DOHH2 (cell line): ENCODE data around the gene C13orf46.

Experiments
- EZH2phosphoT487 ChIP-seq: fragments of 200-600 bp; sonication (generic); IDR thresholded peaks from 2 replicates; pipeline ENCODE4 v1.6.1; 2017; ENCODE audit warnings: borderline replicate concordance, mild to moderate bottlenecking, antibody characterized with exemption, low read length, moderate library complexity, mixed read lengths
- TF ChIP-seq, protein P1 (sequence below): fragments of 200-600 bp; sonication (generic); IDR thresholded peaks from one replicate; pipeline ENCODE4 v1.5.1; 2014; ENCODE audit warnings: antibody characterized with exemption, mild to moderate bottlenecking, low read depth, low read length; ENCODE audit not compliant: poor library complexity, severe bottlenecking

DNA sequence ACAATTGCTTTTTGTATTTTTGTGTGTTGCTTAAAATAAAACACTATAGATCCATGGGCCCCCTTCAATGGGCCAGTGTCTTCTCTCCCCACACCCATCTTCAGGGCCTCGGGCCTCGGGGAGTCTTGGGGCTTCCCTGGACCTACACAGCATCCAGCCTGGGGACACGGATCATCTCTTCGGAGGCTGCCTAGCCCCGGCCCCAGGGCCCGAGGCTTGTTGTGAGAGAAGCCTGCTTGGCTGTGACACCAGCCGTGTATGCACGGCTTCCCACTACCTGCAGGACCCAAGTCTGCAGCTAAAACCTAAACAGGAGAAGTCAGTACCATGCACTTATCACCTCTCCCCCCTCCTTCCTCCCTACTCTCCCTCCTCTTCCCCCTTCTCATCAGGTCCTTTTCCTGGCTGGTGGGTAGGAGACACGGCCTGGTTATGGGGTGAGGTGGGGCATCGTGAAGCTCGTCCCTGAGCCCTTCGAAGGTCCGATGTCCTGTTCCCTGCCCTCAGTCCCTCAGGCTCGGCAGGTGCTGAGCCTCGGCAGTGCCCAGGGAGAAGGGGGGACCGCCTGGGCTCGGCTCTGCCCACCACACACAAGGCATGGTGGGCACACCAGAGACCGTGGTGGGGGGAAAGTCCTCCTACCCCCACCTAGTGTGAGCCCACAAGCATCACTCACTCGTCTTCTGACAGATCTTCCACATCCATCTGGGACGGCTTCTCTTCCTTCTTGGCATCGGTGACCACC, 9.5 kb downstream of the C13orf46 start:
- TF ChIP-seq, protein P1, sequence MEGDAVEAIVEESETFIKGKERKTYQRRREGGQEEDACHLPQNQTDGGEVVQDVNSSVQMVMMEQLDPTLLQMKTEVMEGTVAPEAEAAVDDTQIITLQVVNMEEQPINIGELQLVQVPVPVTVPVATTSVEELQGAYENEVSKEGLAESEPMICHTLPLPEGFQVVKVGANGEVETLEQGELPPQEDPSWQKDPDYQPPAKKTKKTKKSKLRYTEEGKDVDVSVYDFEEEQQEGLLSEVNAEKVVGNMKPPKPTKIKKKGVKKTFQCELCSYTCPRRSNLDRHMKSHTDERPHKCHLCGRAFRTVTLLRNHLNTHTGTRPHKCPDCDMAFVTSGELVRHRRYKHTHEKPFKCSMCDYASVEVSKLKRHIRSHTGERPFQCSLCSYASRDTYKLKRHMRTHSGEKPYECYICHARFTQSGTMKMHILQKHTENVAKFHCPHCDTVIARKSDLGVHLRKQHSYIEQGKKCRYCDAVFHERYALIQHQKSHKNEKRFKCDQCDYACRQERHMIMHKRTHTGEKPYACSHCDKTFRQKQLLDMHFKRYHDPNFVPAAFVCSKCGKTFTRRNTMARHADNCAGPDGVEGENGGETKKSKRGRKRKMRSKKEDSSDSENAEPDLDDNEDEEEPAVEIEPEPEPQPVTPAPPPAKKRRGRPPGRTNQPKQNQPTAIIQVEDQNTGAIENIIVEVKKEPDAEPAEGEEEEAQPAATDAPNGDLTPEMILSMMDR = no peak
- no peak for TF ChIP-seq EZH2phosphoT487
